ENCODE results near the gene KPNA1.

The KPNA1 gene

GRCh38 chr3:122514123-122515019 lies at the start of gene KPNA1:
TSS of gene KPNA1 (minus strand) at chr3:122514939. CDS start at chr3:122496565, 18,374 bp downstream.
- DNase-seq (ENCODE audit: low read depth, low spot score): peak; percentile 93

GRCh38 chr3:122564155-122564912 lies 49.6 kb upstream of the KPNA1 start, which contains the start of the genes DTX3L and PARP9:
TSS of gene DTX3L (plus strand) at chr3:122564338. CDS start at chr3:122564427, 89 bp downstream.
TSS of gene PARP9 (minus strand) at chr3:122564300. CDS start at chr3:122559620, 4,680 bp downstream.
- DNase-seq (ENCODE audit: low read depth, low spot score): peak; percentile 83

- peak; percentile 14 for DNase-seq (ENCODE audit: low read depth, low spot score)
These were observed 48.9 kb upstream of the KPNA1 start for GRCh38 chr3:122563717-122564025.

- no peak for DNase-seq (ENCODE audit: low read depth, low spot score)
These were observed 48.4 kb upstream of the KPNA1 start for GRCh38 chr3:122562923-122563716.

- DNase-seq (ENCODE audit: low read depth, low spot score): peak; percentile 57
These were observed 45.9 kb upstream of the KPNA1 start for GRCh38 chr3:122560680-122561079.

GRCh38 chr3:122559906-122560305 lies 45.2 kb upstream of the KPNA1 start:
- DNase-seq (ENCODE audit: low read depth, low spot score): no peak

GRCh38 chr3:122558605-122559004 lies 43.9 kb upstream of the KPNA1 start:
- no peak for DNase-seq (ENCODE audit: low read depth, low spot score)

- DNase-seq (ENCODE audit: low read depth, low spot score): no peak
These were observed 42.6 kb upstream of the KPNA1 start for GRCh38 chr3:122557356-122557755.

- peak; percentile 36 for DNase-seq (ENCODE audit: low read depth, low spot score)
These were observed 40.7 kb upstream of the KPNA1 start for GRCh38 chr3:122555275-122556071.

- DNase-seq (ENCODE audit: low read depth, low spot score): no peak
These were observed 38.4 kb upstream of the KPNA1 start for GRCh38 chr3:122553171-122553570.

GRCh38 chr3:122548619-122549018 lies 33.9 kb upstream of the KPNA1 start:
- no peak for DNase-seq (ENCODE audit: low read depth, low spot score)

GRCh38 chr3:122548076-122548475 lies 33.3 kb upstream of the KPNA1 start:
- no peak for DNase-seq (ENCODE audit: low read depth, low spot score)

GRCh38 chr3:122546151-122546550 lies 31.4 kb upstream of the KPNA1 start:
- no peak for DNase-seq (ENCODE audit: low read depth, low spot score)

- no peak for DNase-seq (ENCODE audit: low read depth, low spot score)
These were observed 24.3 kb upstream of the KPNA1 start for GRCh38 chr3:122538956-122539490.

- DNase-seq (ENCODE audit: low read depth, low spot score): peak; percentile 8
These were observed 21.9 kb upstream of the KPNA1 start for GRCh38 chr3:122536632-122537001.

GRCh38 chr3:122535964-122536631 lies 21.4 kb upstream of the KPNA1 start:
- DNase-seq (ENCODE audit: low read depth, low spot score): peak; percentile 61

- DNase-seq (ENCODE audit: low read depth, low spot score): peak; percentile 68
These were observed 19.2 kb upstream of the KPNA1 start for GRCh38 chr3:122533931-122534334.

GRCh38 chr3:122533480-122533879 lies 18.7 kb upstream of the KPNA1 start:
- no peak for DNase-seq (ENCODE audit: low read depth, low spot score)

- DNase-seq (ENCODE audit: low read depth, low spot score): no peak
These were observed 15.4 kb upstream of the KPNA1 start for GRCh38 chr3:122530164-122530563.

GRCh38 chr3:122523317-122523716 lies 8.6 kb upstream of the KPNA1 start:
- no peak for DNase-seq (ENCODE audit: low read depth, low spot score)
